HG03139 (cell line): ENCODE measurements around the gene HOXB4.

ENCODE experiments used
- ATAC-seq: cut with Tn5 transposase; IDR thresholded peaks from one replicate; pipeline ENCODE4 v1.9.1; 2021; ENCODE audit not compliant: unreplicated experiment

HOXB4 gene

GRCh38 chr17:48575066-48575582 lies 3.0 kb downstream of the HOXB4 start:
- no peak for ATAC-seq

GRCh38 chr17:48574505-48575065 lies 3.6 kb downstream of the HOXB4 start:
- no peak for ATAC-seq

GRCh38 chr17:48571826-48572417 lies 6.2 kb downstream of the HOXB4 start:
- no peak for ATAC-seq

GRCh38 chr17:48571024-48571818 lies 6.9 kb downstream of the HOXB4 start:
- no peak for ATAC-seq

- ATAC-seq: no peak
These were observed 7.7 kb downstream of the HOXB4 start for GRCh38 chr17:48570325-48571023.

- ATAC-seq: no peak
These were observed 8.4 kb downstream of the HOXB4 start for GRCh38 chr17:48569674-48570324.

GRCh38 chr17:48569240-48569582 lies 8.9 kb downstream of the HOXB4 start:
- ATAC-seq: no peak

- ATAC-seq: no peak
These were observed 9.5 kb downstream of the HOXB4 start for GRCh38 chr17:48568499-48569239.

GRCh38 chr17:48567646-48568354 lies 10.3 kb downstream of the HOXB4 start:
- ATAC-seq: no peak

- no peak for ATAC-seq
These were observed 10.9 kb downstream of the HOXB4 start for GRCh38 chr17:48567209-48567608.

- no peak for ATAC-seq
These were observed 11.4 kb downstream of the HOXB4 start for GRCh38 chr17:48566717-48567116.

- ATAC-seq: no peak
These were observed 12.0 kb downstream of the HOXB4 start for GRCh38 chr17:48565925-48566710.

GRCh38 chr17:48565022-48565554 lies 13.1 kb downstream of the HOXB4 start:
- ATAC-seq: no peak

- no peak for ATAC-seq
These were observed 13.7 kb downstream of the HOXB4 start for GRCh38 chr17:48564188-48565021.

GRCh38 chr17:48563867-48564187 lies 14.3 kb downstream of the HOXB4 start:
- ATAC-seq: no peak

- no peak for ATAC-seq
These were observed 14.7 kb downstream of the HOXB4 start for GRCh38 chr17:48563385-48563838.

GRCh38 chr17:48562934-48563333 lies 15.2 kb downstream of the HOXB4 start:
- no peak for ATAC-seq
